ENCODE data around the gene SLC8A2.

Gene SLC8A2

GRCh38 chr19:47497821-47498520, 26.3 kb upstream of the SLC8A2 start:
- H3K9ac ChIP-seq (ENCODE audit: low read length) = no peak overlapping the region
- H3F3A ChIP-seq (ENCODE audit: insufficient read depth, low read length) = no peaks in the 10 kb centered on the region
- no peak overlapping the region for H3K4me2 ChIP-seq (ENCODE audit: low read depth, low read length)
- H3K9me3 ChIP-seq (replicated peaks; ENCODE audit: insufficient read depth, low read length) = no peaks in the 10 kb centered on the region
- no peak overlapping the region for H2AFZ ChIP-seq (ENCODE audit: low read length)
- TF ChIP-seq EZH2phosphoT487 (IDR thresholded peaks at IDR 0.05; ENCODE audit: low read length) (no peak), EZH2 (optimal IDR thresholded peaks at IDR 0.05; ENCODE audit: low read depth, low read length) (no peak)
- TF ChIP-seq, protein P1, sequence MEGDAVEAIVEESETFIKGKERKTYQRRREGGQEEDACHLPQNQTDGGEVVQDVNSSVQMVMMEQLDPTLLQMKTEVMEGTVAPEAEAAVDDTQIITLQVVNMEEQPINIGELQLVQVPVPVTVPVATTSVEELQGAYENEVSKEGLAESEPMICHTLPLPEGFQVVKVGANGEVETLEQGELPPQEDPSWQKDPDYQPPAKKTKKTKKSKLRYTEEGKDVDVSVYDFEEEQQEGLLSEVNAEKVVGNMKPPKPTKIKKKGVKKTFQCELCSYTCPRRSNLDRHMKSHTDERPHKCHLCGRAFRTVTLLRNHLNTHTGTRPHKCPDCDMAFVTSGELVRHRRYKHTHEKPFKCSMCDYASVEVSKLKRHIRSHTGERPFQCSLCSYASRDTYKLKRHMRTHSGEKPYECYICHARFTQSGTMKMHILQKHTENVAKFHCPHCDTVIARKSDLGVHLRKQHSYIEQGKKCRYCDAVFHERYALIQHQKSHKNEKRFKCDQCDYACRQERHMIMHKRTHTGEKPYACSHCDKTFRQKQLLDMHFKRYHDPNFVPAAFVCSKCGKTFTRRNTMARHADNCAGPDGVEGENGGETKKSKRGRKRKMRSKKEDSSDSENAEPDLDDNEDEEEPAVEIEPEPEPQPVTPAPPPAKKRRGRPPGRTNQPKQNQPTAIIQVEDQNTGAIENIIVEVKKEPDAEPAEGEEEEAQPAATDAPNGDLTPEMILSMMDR (IDR thresholded peaks at IDR 0.05; ENCODE audit: low read length) = no peak
- no peak overlapping the region for H3K4me3 ChIP-seq (ENCODE audit: low read length)
- no peaks in the 10 kb centered on the region for H3K9me2 ChIP-seq (replicated peaks; ENCODE audit: insufficient read depth, low read length)
- no peaks in the 10 kb centered on the region for H3K27me3 ChIP-seq (replicated peaks; ENCODE audit: insufficient read depth, low read length)
- H3K36me3 ChIP-seq (replicated peaks; ENCODE audit: insufficient read depth, low read length) = no peaks in the 10 kb centered on the region
- H3K4me1 ChIP-seq (ENCODE audit: low read length) = no peaks in the 10 kb centered on the region
- H4K20me1 ChIP-seq (ENCODE audit: insufficient read depth, low read length) = no peaks in the 10 kb centered on the region
- no peak for DNase-seq
- H3K27ac ChIP-seq (ENCODE audit: low read length) = no peak overlapping the region
- H3K79me2 ChIP-seq (ENCODE audit: low read length) = 0 out of 2 replicates have a peak, but pooled peaks cover 10% of the 10 kb centered on the region

- no peak overlapping the region for H3K4me3 ChIP-seq (ENCODE audit: low read length)
- H3K9ac ChIP-seq (ENCODE audit: low read length) = no peak overlapping the region
- H3K27me3 ChIP-seq (replicated peaks; ENCODE audit: insufficient read depth, low read length) = no peaks in the 10 kb centered on the region
- TF ChIP-seq EZH2phosphoT487 (IDR thresholded peaks at IDR 0.05; ENCODE audit: low read length) (no peak), EZH2 (optimal IDR thresholded peaks at IDR 0.05; ENCODE audit: low read depth, low read length) (no peak)
- TF ChIP-seq, protein P1 (IDR thresholded peaks at IDR 0.05; ENCODE audit: low read length) = no peak
- no peaks in the 10 kb centered on the region for H3K9me3 ChIP-seq (replicated peaks; ENCODE audit: insufficient read depth, low read length)
- no peaks in the 10 kb centered on the region for H3K9me2 ChIP-seq (replicated peaks; ENCODE audit: insufficient read depth, low read length)
- H3K79me2 ChIP-seq (ENCODE audit: low read length) = 0 out of 2 replicates have a peak, but pooled peaks cover 10% of the 10 kb centered on the region
- H3F3A ChIP-seq (ENCODE audit: insufficient read depth, low read length) = no peaks in the 10 kb centered on the region
- no peak overlapping the region for H2AFZ ChIP-seq (ENCODE audit: low read length)
- H4K20me1 ChIP-seq (ENCODE audit: insufficient read depth, low read length) = no peaks in the 10 kb centered on the region
- no peak overlapping the region for H3K27ac ChIP-seq (ENCODE audit: low read length)
- H3K4me2 ChIP-seq (ENCODE audit: low read depth, low read length) = no peak overlapping the region
- H3K36me3 ChIP-seq (replicated peaks; ENCODE audit: insufficient read depth, low read length) = no peaks in the 10 kb centered on the region
- no peaks in the 10 kb centered on the region for H3K4me1 ChIP-seq (ENCODE audit: low read length)
- DNase-seq = no peak
Measured at GRCh38 chr19:47497050-47497766, 25.5 kb upstream of the SLC8A2 start.

GRCh38 chr19:47495478-47496372, 24.0 kb upstream of the SLC8A2 start:
- no peak for TF ChIP-seq EZH2phosphoT487 (IDR thresholded peaks at IDR 0.05; ENCODE audit: low read length)
- no peak for TF ChIP-seq EZH2 (optimal IDR thresholded peaks at IDR 0.05; ENCODE audit: low read depth, low read length)
- TF ChIP-seq, protein P1 (IDR thresholded peaks at IDR 0.05; ENCODE audit: low read length) = no peak
- H3K9me3 ChIP-seq (replicated peaks; ENCODE audit: insufficient read depth, low read length) = no peaks in the 10 kb centered on the region
- H3K79me2 ChIP-seq (ENCODE audit: low read length) = 0 out of 2 replicates have a peak, but pooled peaks cover 3% of the 10 kb centered on the region
- no peak overlapping the region for H3K27ac ChIP-seq (ENCODE audit: low read length)
- no peak overlapping the region for H3K4me2 ChIP-seq (ENCODE audit: low read depth, low read length)
- H3F3A ChIP-seq (ENCODE audit: insufficient read depth, low read length) = no peaks in the 10 kb centered on the region
- peaks cover 5% of the 10 kb centered on the region; the same call in 1 of the 2 replicates for H3K4me1 ChIP-seq (ENCODE audit: low read length)
- H3K36me3 ChIP-seq (replicated peaks; ENCODE audit: insufficient read depth, low read length) = no peaks in the 10 kb centered on the region
- H3K27me3 ChIP-seq (replicated peaks; ENCODE audit: insufficient read depth, low read length) = no peaks in the 10 kb centered on the region
- H3K9me2 ChIP-seq (replicated peaks; ENCODE audit: insufficient read depth, low read length) = no peaks in the 10 kb centered on the region
- DNase-seq = no peak
- no peak overlapping the region for H2AFZ ChIP-seq (ENCODE audit: low read length)
- no peak overlapping the region for H3K9ac ChIP-seq (ENCODE audit: low read length)
- H3K4me3 ChIP-seq (ENCODE audit: low read length) = no peak overlapping the region
- no peaks in the 10 kb centered on the region for H4K20me1 ChIP-seq (ENCODE audit: insufficient read depth, low read length)
